Smooth muscle cell (in vitro differentiated cells): Measurements from ENCODE around the gene RUBCNL. TPM values are rescaled to one million over a fixed set of nuclear protein-coding genes. Genes with fewer than 3 reads are reported as not detected.

ENCODE experiments used
- DNase-seq: peaks from one replicate; lab custom pipeline; 2025; ENCODE audit not compliant: unreplicated experiment; lab: John Stamatoyannopoulos, UW
- H2AFZ ChIP-seq: fragments of 200-600 bp; sonication (generic); 2 replicates; pipeline ENCODE4 v1.6.0; 2016; ENCODE audit warnings: antibody characterized with exemption, low read depth, mild to moderate bottlenecking
- H3F3A ChIP-seq: fragments of 200-600 bp; sonication (generic); 2 replicates; pipeline ENCODE4 v1.6.0; 2017; ENCODE audit warnings: antibody characterized with exemption, low read depth
- H3K27ac ChIP-seq: fragments of 200-600 bp; sonication (generic); 2 replicates; pipeline ENCODE4 v1.5.1; 2016; ENCODE audit warnings: low read depth, mild to moderate bottlenecking
- H3K27me3 ChIP-seq: fragments of 200-600 bp; sonication (generic); 2 replicates; pipeline ENCODE4 v1.6.1; 2016; ENCODE audit warnings: low read depth, mild to moderate bottlenecking
- H3K36me3 ChIP-seq: fragments of 200-600 bp; sonication (generic); 2 replicates; pipeline ENCODE4 v1.5.1; 2016; ENCODE audit warnings: low read depth
- H3K4me1 ChIP-seq: fragments of 200-600 bp; sonication (generic); 2 replicates; pipeline ENCODE4 v1.5.1; 2016; ENCODE audit warnings: low read depth
- H3K4me2 ChIP-seq: fragments of 200-600 bp; sonication (generic); 2 replicates; pipeline ENCODE4 v1.6.0; 2016; ENCODE audit warnings: mild to moderate bottlenecking
- H3K4me3 ChIP-seq: fragments of 200-600 bp; sonication (generic); 2 replicates; pipeline ENCODE4 v1.5.1; 2016; ENCODE audit warnings: mild to moderate bottlenecking
- H3K79me2 ChIP-seq: fragments of 200-600 bp; sonication (generic); 2 replicates; pipeline ENCODE4 v1.6.0; 2016; ENCODE audit warnings: low read depth, mild to moderate bottlenecking
- H3K9ac ChIP-seq: fragments of 200-600 bp; sonication (generic); 2 replicates; pipeline ENCODE4 v1.6.0; 2016; ENCODE audit warnings: low read depth
- H3K9me3 ChIP-seq: fragments of 200-600 bp; sonication (generic); replicated peaks from 2 replicates; pipeline ENCODE4 v1.5.1; 2016; ENCODE audit warnings: low read depth
- H4K20me1 ChIP-seq: fragments of 200-600 bp; sonication (generic); 2 replicates; pipeline ENCODE4 v1.6.0; 2016; ENCODE audit warnings: low read depth
- WGBS: methylation state at CpG from one replicate; pipeline ENCODE4 v1.1.7; 2016; ENCODE audit warnings: low lambda C conversion rate; 5-methylcytosine and 5-hydroxymethylcytosine counted together
- polyA plus RNA-seq: library from polyadenylated mRNA; unstranded; fragments of >200 nt; fragmentation: Nextera tagmentation; extraction: Ambion mirVana; gene quantifications from 2 replicates; pipeline ENCODE4 v1.2.1, GENCODE V29; 2016
- total RNA-seq: library from RNA; depleted of rRNA; stranded (reverse); fragments of >200 nt; gene quantifications from 2 replicates; pipeline ENCODE4 v1.2.3, GENCODE V29; 2014
- TF ChIP-seq, protein P1 (sequence below): fragments of 200-600 bp; sonication (generic); IDR thresholded peaks from 2 replicates; pipeline ENCODE4 v1.5.1; 2017; ENCODE audit warnings: borderline replicate concordance, mild to moderate bottlenecking, antibody characterized with exemption; ENCODE audit not compliant: insufficient read depth, poor library complexity, severe bottlenecking

Gene RUBCNL
- total and polyA plus RNA-seq, 2 experiments from 2014 or later = 0.49 TPM; not detected in 1

DNA sequence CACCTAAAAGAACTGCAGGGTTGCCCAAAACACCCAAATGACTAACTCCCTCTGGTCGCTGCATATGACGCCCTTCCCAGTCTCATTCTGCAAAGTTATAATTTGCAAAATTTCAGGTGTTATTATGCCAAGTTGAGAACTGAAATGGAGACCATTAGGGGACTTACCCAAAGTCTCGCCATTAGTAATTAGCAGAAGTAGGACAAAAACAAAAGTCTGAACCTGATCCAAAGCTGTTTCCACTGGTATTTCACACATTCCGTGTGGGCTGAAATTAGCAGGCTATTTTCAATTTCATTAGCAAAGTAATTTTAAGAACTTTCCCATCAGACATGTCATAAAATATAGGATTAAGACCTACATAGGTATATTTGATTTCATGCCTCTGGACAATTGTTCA lies 6.8 kb downstream of the RUBCNL start:
- no peak for DNase-seq
- TF ChIP-seq, protein P1, sequence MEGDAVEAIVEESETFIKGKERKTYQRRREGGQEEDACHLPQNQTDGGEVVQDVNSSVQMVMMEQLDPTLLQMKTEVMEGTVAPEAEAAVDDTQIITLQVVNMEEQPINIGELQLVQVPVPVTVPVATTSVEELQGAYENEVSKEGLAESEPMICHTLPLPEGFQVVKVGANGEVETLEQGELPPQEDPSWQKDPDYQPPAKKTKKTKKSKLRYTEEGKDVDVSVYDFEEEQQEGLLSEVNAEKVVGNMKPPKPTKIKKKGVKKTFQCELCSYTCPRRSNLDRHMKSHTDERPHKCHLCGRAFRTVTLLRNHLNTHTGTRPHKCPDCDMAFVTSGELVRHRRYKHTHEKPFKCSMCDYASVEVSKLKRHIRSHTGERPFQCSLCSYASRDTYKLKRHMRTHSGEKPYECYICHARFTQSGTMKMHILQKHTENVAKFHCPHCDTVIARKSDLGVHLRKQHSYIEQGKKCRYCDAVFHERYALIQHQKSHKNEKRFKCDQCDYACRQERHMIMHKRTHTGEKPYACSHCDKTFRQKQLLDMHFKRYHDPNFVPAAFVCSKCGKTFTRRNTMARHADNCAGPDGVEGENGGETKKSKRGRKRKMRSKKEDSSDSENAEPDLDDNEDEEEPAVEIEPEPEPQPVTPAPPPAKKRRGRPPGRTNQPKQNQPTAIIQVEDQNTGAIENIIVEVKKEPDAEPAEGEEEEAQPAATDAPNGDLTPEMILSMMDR = no peak

DNA sequence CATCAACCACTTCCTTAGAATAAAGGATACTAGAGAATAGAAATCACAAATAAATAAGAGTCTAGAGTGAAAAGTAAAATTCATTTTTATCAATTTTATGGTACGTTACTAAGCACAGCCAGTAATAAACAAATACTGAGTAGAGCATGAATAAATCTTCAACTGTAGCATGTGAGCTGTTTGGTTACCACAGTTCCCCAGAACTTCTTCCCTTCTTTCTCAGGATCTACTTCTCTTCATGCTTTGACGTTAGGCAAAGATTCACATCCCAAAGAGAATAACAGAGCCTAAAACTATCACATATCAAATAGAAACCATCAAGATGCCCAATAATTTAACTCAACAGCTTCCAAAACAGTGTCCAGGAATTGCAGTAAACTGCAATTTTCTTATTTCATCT lies 7.4 kb downstream of the RUBCNL start:
- no peak for DNase-seq
- TF ChIP-seq, protein P1 = no peak
- H2AFZ ChIP-seq = no peak overlapping the region
- no peaks in the 10 kb centered on the region for H3K4me1 ChIP-seq
- H3K36me3 ChIP-seq = no peaks in the 10 kb centered on the region
- no peak overlapping the region for H3K27ac ChIP-seq
- H3K9ac ChIP-seq = no peak overlapping the region
- H3K9me3 ChIP-seq = no peaks in the 10 kb centered on the region
- H3K27me3 ChIP-seq = peaks cover 12% of the 10 kb centered on the region
- no peaks in the 10 kb centered on the region for H4K20me1 ChIP-seq
- WGBS = 93% methylated on average over 2 of the region's 2 CpGs
- no peak overlapping the region for H3K4me3 ChIP-seq
- H3F3A ChIP-seq = no peaks in the 10 kb centered on the region
- no peak overlapping the region for H3K4me2 ChIP-seq
- H3K79me2 ChIP-seq = no peaks in the 10 kb centered on the region

More for the DNA sequence above, 6.8 kb downstream of the RUBCNL start:
- H3K27me3 ChIP-seq = peaks cover 18% of the 10 kb centered on the region
- no peaks in the 10 kb centered on the region for H4K20me1 ChIP-seq
- no peak overlapping the region for H2AFZ ChIP-seq
- no peak overlapping the region for H3K4me3 ChIP-seq
- H3K27ac ChIP-seq = no peak overlapping the region
- H3K9ac ChIP-seq = no peak overlapping the region
- no peak overlapping the region for H3K4me2 ChIP-seq
- WGBS = 95% methylated on average over 4 of the region's 4 CpGs
- no peaks in the 10 kb centered on the region for H3F3A ChIP-seq
- no peaks in the 10 kb centered on the region for H3K9me3 ChIP-seq
- H3K36me3 ChIP-seq = no peaks in the 10 kb centered on the region
- no peaks in the 10 kb centered on the region for H3K4me1 ChIP-seq
- no peaks in the 10 kb centered on the region for H3K79me2 ChIP-seq

- no peaks in the 10 kb centered on the region for H3F3A ChIP-seq
Measured at GRCh38 chr13:46378411-46378810, 8.6 kb downstream of the RUBCNL start.

GRCh38 chr13:46377554-46377953 lies 9.5 kb downstream of the RUBCNL start:
- Histone ChIP-seq H3K27me3 (no peaks in the 10 kb centered on the region), H3K9me3 (no peaks in the 10 kb centered on the region), H3K36me3 (no peaks in the 10 kb centered on the region), H3K4me3 (no peak overlapping the region), H3K27ac (no peak overlapping the region), H2AFZ (no peak overlapping the region), H3K4me1 (no peaks in the 10 kb centered on the region), H3K9ac (no peak overlapping the region), H4K20me1 (no peaks in the 10 kb centered on the region), H3F3A (no peaks in the 10 kb centered on the region), H3K4me2 (no peak overlapping the region), H3K79me2 (no peaks in the 10 kb centered on the region)
- TF ChIP-seq, protein P1 = no peak
- 97% methylated on average over 4 of the region's 4 CpGs for WGBS
- no peak for DNase-seq

More at GRCh38 chr13:46378411-46378810, 8.6 kb downstream of the RUBCNL start:
- Histone ChIP-seq H3K4me3 (no peak overlapping the region), H3K79me2 (no peaks in the 10 kb centered on the region), H3K27ac (no peak overlapping the region), H3K4me1 (no peaks in the 10 kb centered on the region), H3K36me3 (no peaks in the 10 kb centered on the region), H4K20me1 (no peaks in the 10 kb centered on the region), H3K27me3 (peaks cover under 1% of the 10 kb centered on the region), H3K4me2 (no peak overlapping the region), H3K9ac (no peak overlapping the region), H2AFZ (no peak overlapping the region), H3K9me3 (no peaks in the 10 kb centered on the region)
- TF ChIP-seq, protein P1 = no peak
- DNase-seq = no peak
- WGBS = 84% methylated on average over 2 of the region's 2 CpGs
